Loucy (cell line): ENCODE measurements around the gene TNP1.

Source experiments
- H2AFZ ChIP-seq: fragments of 200-600 bp; sonication (generic); 2 replicates; pipeline ENCODE4 v1.6.0; 2016; ENCODE audit warnings: antibody characterized with exemption, mild to moderate bottlenecking, low read length, moderate library complexity
- H3F3A ChIP-seq: fragments of 200-600 bp; 2 replicates; pipeline ENCODE4 v1.6.0; 2016; ENCODE audit warnings: antibody characterized with exemption, low read depth, mild to moderate bottlenecking
- H3K27me3 ChIP-seq: fragments of 200-600 bp; sonication (generic); 2 replicates; pipeline ENCODE4 v1.6.1; 2014; ENCODE audit warnings: low read length, mild to moderate bottlenecking; ENCODE audit not compliant: insufficient read depth, poor library complexity, severe bottlenecking
- H3K36me3 ChIP-seq: fragments of 200-600 bp; sonication (generic); 2 replicates; pipeline ENCODE4 v1.6.1; 2016; ENCODE audit warnings: low read length; ENCODE audit not compliant: insufficient read depth
- H3K4me1 ChIP-seq: fragments of 200-600 bp; sonication (generic); 2 replicates; pipeline ENCODE4 v1.5.1; 2014; ENCODE audit warnings: low read length, mild to moderate bottlenecking; ENCODE audit not compliant: insufficient read depth, poor library complexity, severe bottlenecking
- H3K4me2 ChIP-seq: fragments of 200-600 bp; sonication (generic); 2 replicates; pipeline ENCODE4 v1.6.0; 2014; ENCODE audit warnings: antibody characterized with exemption, low read length, low read depth, mild to moderate bottlenecking; ENCODE audit not compliant: poor library complexity, severe bottlenecking
- H3K4me3 ChIP-seq: fragments of 200-600 bp; sonication (generic); 2 replicates; pipeline ENCODE4 v1.5.1; 2014; ENCODE audit warnings: low read length, mild to moderate bottlenecking, mixed read lengths; ENCODE audit not compliant: poor library complexity, severe bottlenecking
- H3K79me2 ChIP-seq: fragments of 200-600 bp; sonication (generic); 2 replicates; pipeline ENCODE4 v1.6.1; 2014; ENCODE audit warnings: low read length; ENCODE audit not compliant: insufficient read depth
- H3K9ac ChIP-seq: fragments of 200-600 bp; sonication (generic); 2 replicates; pipeline ENCODE4 v1.6.0; 2014; ENCODE audit warnings: mild to moderate bottlenecking, low read depth, low read length, moderate library complexity; ENCODE audit not compliant: poor library complexity, severe bottlenecking
- H3K9me2 ChIP-seq: fragments of 200-600 bp; sonication (generic); replicated peaks from 2 replicates; pipeline ENCODE4 v1.6.1; 2016; ENCODE audit warnings: low read depth, low read length, mixed read lengths
- H3K9me3 ChIP-seq: fragments of 200-600 bp; sonication (generic); 2 replicates; pipeline ENCODE4 v1.6.1; 2014; ENCODE audit warnings: mild to moderate bottlenecking, antibody characterized with exemption, low read length, low read depth; ENCODE audit not compliant: insufficient read depth
- H4K20me1 ChIP-seq: fragments of 200-600 bp; sonication (generic); 2 replicates; pipeline ENCODE4 v1.6.0; 2014; ENCODE audit warnings: antibody characterized with exemption, low read length, mild to moderate bottlenecking; ENCODE audit not compliant: insufficient read depth, poor library complexity, severe bottlenecking
- CTCF ChIP-seq: fragments of 200-600 bp; sonication (generic); conservative IDR thresholded peaks from 2 replicates; pipeline ENCODE4 v1.5.1; 2014; ENCODE audit warnings: mild to moderate bottlenecking, antibody characterized with exemption, low read length
- EZH2phosphoT487 ChIP-seq: fragments of 200-600 bp; IDR thresholded peaks from 2 replicates; pipeline ENCODE4 v1.6.1; 2018; ENCODE audit warnings: antibody characterized with exemption, mild to moderate bottlenecking, moderate library complexity, borderline replicate concordance

Gene TNP1

GRCh38 chr2:216862628-216863398 lies 2.9 kb upstream of the TNP1 start:
- Histone ChIP-seq H3K9me2 (no peaks in the 10 kb centered on the region), H3F3A (no peaks in the 10 kb centered on the region), H2AFZ (no peak overlapping the region), H3K27me3 (no peaks in the 10 kb centered on the region), H3K79me2 (no peaks in the 10 kb centered on the region), H3K4me3 (no peak overlapping the region), H3K9ac (no peak overlapping the region), H3K36me3 (no peaks in the 10 kb centered on the region), H3K4me2 (no peak overlapping the region), H3K4me1 (no peaks in the 10 kb centered on the region), H4K20me1 (no peaks in the 10 kb centered on the region), H3K9me3 (no peaks in the 10 kb centered on the region)
- no peak for TF ChIP-seq EZH2phosphoT487
- no peak for TF ChIP-seq CTCF

GRCh38 chr2:216860426-216861137 lies 718 bp upstream of the TNP1 start:
- Histone ChIP-seq H3K4me3 (no peak overlapping the region), H3K27me3 (no peaks in the 10 kb centered on the region), H3K4me2 (no peak overlapping the region), H4K20me1 (no peaks in the 10 kb centered on the region), H3K9me2 (no peaks in the 10 kb centered on the region), H3K9ac (no peak overlapping the region), H3F3A (no peaks in the 10 kb centered on the region), H3K36me3 (no peaks in the 10 kb centered on the region), H3K4me1 (no peaks in the 10 kb centered on the region), H3K79me2 (no peaks in the 10 kb centered on the region), H2AFZ (no peak overlapping the region), H3K9me3 (no peaks in the 10 kb centered on the region)
- TF ChIP-seq EZH2phosphoT487 (no peak), CTCF (no peak)

- H3K4me3 ChIP-seq: no peak overlapping the region
- H4K20me1 ChIP-seq: no peaks in the 10 kb centered on the region
- no peaks in the 10 kb centered on the region for H3K4me1 ChIP-seq
- H3F3A ChIP-seq: no peaks in the 10 kb centered on the region
- H3K9me2 ChIP-seq: no peaks in the 10 kb centered on the region
- no peak overlapping the region for H3K9ac ChIP-seq
- H2AFZ ChIP-seq: no peak overlapping the region
- TF ChIP-seq EZH2phosphoT487: no peak
- H3K4me2 ChIP-seq: no peak overlapping the region
- no peaks in the 10 kb centered on the region for H3K27me3 ChIP-seq
- H3K36me3 ChIP-seq: no peaks in the 10 kb centered on the region
- no peaks in the 10 kb centered on the region for H3K9me3 ChIP-seq
- H3K79me2 ChIP-seq: no peaks in the 10 kb centered on the region
Measured at GRCh38 chr2:216858312-216858711, 1.6 kb downstream of the TNP1 start.
